Body of pancreas (tissue), 4 donors: Measurements from ENCODE around the gene FMNL2.

Experiments
- POLR2A ChIP-seq, 3 donors: fragments of 450-650 bp; IDR thresholded peaks; one replicate each; pipeline ENCODE4 v1.6.1; 2016; ENCODE audit warnings: antibody characterized with exemption in 3 of 3, mild to moderate bottlenecking in 2 of 3
- TF ChIP-seq, protein P1 (sequence below), 7 experiments: fragments of 450-650 bp in 4 of 7; fragments of 200-600 bp in 3 of 7; sonication (generic) in 3 of 7; IDR thresholded peaks; one replicate each; pipeline ENCODE4 v1.5.1; 2016 to 2019; ENCODE audit warnings: antibody characterized with exemption in 7 of 7

DNA sequence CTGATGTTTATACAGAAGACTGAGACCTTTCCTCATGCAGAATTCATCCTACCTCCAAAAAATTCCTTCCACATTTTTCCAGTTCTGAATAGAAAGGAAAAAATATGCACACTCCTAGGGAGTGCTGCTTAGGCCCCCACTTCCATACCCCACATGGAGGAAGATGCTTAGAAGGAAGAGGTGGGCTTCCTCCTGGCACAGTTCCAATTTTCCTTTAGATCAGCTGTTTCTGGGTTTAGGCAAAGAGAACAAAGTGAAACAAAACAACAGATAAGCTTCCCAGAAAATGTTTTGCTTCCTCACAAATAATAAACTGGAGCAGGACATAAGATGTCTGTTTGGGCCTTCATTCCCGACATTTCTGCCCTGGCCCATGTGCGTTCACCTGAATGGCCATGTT, 209.7 kb downstream of the FMNL2 start:
- TF ChIP-seq, protein P1, sequence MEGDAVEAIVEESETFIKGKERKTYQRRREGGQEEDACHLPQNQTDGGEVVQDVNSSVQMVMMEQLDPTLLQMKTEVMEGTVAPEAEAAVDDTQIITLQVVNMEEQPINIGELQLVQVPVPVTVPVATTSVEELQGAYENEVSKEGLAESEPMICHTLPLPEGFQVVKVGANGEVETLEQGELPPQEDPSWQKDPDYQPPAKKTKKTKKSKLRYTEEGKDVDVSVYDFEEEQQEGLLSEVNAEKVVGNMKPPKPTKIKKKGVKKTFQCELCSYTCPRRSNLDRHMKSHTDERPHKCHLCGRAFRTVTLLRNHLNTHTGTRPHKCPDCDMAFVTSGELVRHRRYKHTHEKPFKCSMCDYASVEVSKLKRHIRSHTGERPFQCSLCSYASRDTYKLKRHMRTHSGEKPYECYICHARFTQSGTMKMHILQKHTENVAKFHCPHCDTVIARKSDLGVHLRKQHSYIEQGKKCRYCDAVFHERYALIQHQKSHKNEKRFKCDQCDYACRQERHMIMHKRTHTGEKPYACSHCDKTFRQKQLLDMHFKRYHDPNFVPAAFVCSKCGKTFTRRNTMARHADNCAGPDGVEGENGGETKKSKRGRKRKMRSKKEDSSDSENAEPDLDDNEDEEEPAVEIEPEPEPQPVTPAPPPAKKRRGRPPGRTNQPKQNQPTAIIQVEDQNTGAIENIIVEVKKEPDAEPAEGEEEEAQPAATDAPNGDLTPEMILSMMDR (IDR thresholded peaks at IDR 0.05) = no peak
- TF ChIP-seq POLR2A (IDR thresholded peaks at IDR 0.05) = no peak
